SU-DHL-6 (cell line): Measurements from ENCODE around the gene SUGCT.

ENCODE experiments used
- H2AFZ ChIP-seq: fragments of 200-600 bp; sonication (generic); 2 replicates; pipeline ENCODE4 v1.6.1; 2014; ENCODE audit warnings: low read depth, mild to moderate bottlenecking, moderate library complexity, mixed read lengths, antibody characterized with exemption, low read length; ENCODE audit not compliant: severe bottlenecking
- H3F3A ChIP-seq: fragments of 200-600 bp; shearing (Covaris generic); 2 replicates; pipeline ENCODE4 v1.6.0; 2016; ENCODE audit warnings: antibody characterized with exemption, mild to moderate bottlenecking; ENCODE audit not compliant: insufficient read depth
- H3K27ac ChIP-seq: fragments of 200-600 bp; sonication (generic); 2 replicates; pipeline ENCODE4 v1.5.1; 2016; ENCODE audit warnings: low read depth, mild to moderate bottlenecking, low read length, moderate library complexity, mixed read lengths
- H3K27me3 ChIP-seq: fragments of 200-600 bp; sonication (generic), shearing (Covaris generic); 2 replicates; pipeline ENCODE4 v1.6.0; 2014; ENCODE audit warnings: mild to moderate bottlenecking, low read length
- H3K36me3 ChIP-seq: fragments of 200-600 bp; sonication (generic); 2 replicates; pipeline ENCODE4 v1.6.1; 2014; ENCODE audit warnings: mild to moderate bottlenecking, low read length, mixed read lengths
- H3K4me2 ChIP-seq: fragments of 300-600, 200-600 bp; shearing (Covaris generic), sonication (generic); 2 replicates; pipeline ENCODE4 v1.6.0; 2014; ENCODE audit warnings: low read length, low read depth, mild to moderate bottlenecking; ENCODE audit not compliant: poor library complexity, severe bottlenecking
- H3K4me3 ChIP-seq: fragments of 200-600 bp; sonication (generic); 2 replicates; pipeline ENCODE4 v1.5.1; 2014; ENCODE audit warnings: antibody characterized with exemption, low read length, mild to moderate bottlenecking, mixed read lengths; ENCODE audit not compliant: insufficient read depth, poor library complexity, severe bottlenecking
- H3K79me2 ChIP-seq: fragments of 200-600 bp; sonication (generic); 2 replicates; pipeline ENCODE4 v1.6.1; 2014; ENCODE audit warnings: mild to moderate bottlenecking, low read length, moderate library complexity; ENCODE audit not compliant: insufficient read depth
- H3K9ac ChIP-seq: fragments of 200-600 bp; sonication (generic); 2 replicates; pipeline ENCODE4 v1.7.0; 2014; ENCODE audit warnings: mild to moderate bottlenecking, low read length
- H3K9me2 ChIP-seq: fragments of 200-600 bp; sonication (generic); replicated peaks from 2 replicates; pipeline ENCODE4 v1.6.1; 2014; ENCODE audit warnings: low read length; ENCODE audit not compliant: insufficient read depth
- H3K9me3 ChIP-seq: fragments of 200-600 bp; sonication (generic); 2 replicates; pipeline ENCODE4 v1.6.1; 2014; ENCODE audit warnings: low read length, mixed read lengths; ENCODE audit not compliant: insufficient read depth
- H4K20me1 ChIP-seq: fragments of 200-600 bp; sonication (generic); 2 replicates; pipeline ENCODE4 v1.6.1; 2014; ENCODE audit warnings: low read depth, mild to moderate bottlenecking, antibody characterized with exemption, low read length, moderate library complexity, mixed read lengths
- EZH2phosphoT487 ChIP-seq: fragments of 200-600 bp; sonication (generic), shearing (Covaris generic); conservative IDR thresholded peaks from 2 replicates; pipeline ENCODE4 v1.6.1; 2018; ENCODE audit warnings: mild to moderate bottlenecking, antibody characterized with exemption, low read length, moderate library complexity, mixed read lengths
- TF ChIP-seq, protein P1 (sequence below): fragments of 200-600 bp; sonication (generic); IDR thresholded peaks from one replicate; pipeline ENCODE4 v1.5.1; 2017; ENCODE audit warnings: antibody characterized with exemption, mild to moderate bottlenecking, low read length, moderate library complexity; ENCODE audit not compliant: insufficient read depth, poor library complexity, severe bottlenecking

SUGCT gene

DNA sequence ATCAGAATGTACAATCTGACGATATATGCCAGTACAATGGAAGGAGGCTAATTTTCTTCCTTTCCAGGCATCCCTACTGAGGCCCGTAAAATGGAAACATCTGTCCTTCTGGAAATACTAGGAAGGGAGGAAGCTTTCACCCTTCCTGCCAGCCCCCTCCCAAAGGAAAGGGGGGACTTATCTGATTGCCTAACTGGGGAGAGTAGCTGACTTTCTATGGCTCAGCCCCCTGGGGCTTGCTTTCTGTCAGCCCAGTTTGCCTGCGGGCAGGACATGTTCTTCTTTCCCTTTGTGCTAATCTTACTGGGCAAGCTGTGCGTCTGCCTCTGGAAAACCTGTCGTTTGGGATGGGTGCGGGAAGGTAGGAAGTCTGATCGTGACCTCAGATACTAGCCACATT is 508.9 kb downstream of the SUGCT start:
- no peak overlapping the region for H3K9ac ChIP-seq
- H3K27me3 ChIP-seq, result no peaks in the 10 kb centered on the region
- H3K9me3 ChIP-seq, result no peaks in the 10 kb centered on the region
- no peak overlapping the region for H3K4me2 ChIP-seq
- no peaks in the 10 kb centered on the region for H3F3A ChIP-seq
- TF ChIP-seq, protein P1, sequence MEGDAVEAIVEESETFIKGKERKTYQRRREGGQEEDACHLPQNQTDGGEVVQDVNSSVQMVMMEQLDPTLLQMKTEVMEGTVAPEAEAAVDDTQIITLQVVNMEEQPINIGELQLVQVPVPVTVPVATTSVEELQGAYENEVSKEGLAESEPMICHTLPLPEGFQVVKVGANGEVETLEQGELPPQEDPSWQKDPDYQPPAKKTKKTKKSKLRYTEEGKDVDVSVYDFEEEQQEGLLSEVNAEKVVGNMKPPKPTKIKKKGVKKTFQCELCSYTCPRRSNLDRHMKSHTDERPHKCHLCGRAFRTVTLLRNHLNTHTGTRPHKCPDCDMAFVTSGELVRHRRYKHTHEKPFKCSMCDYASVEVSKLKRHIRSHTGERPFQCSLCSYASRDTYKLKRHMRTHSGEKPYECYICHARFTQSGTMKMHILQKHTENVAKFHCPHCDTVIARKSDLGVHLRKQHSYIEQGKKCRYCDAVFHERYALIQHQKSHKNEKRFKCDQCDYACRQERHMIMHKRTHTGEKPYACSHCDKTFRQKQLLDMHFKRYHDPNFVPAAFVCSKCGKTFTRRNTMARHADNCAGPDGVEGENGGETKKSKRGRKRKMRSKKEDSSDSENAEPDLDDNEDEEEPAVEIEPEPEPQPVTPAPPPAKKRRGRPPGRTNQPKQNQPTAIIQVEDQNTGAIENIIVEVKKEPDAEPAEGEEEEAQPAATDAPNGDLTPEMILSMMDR, result no peak
- no peak for TF ChIP-seq EZH2phosphoT487
- H2AFZ ChIP-seq, result no peak overlapping the region
- H3K36me3 ChIP-seq, result no peaks in the 10 kb centered on the region
- no peaks in the 10 kb centered on the region for H4K20me1 ChIP-seq
- no peaks in the 10 kb centered on the region for H3K79me2 ChIP-seq
- no peak overlapping the region for H3K27ac ChIP-seq
- H3K9me2 ChIP-seq, result no peaks in the 10 kb centered on the region
- H3K4me3 ChIP-seq, result no peak overlapping the region

DNA sequence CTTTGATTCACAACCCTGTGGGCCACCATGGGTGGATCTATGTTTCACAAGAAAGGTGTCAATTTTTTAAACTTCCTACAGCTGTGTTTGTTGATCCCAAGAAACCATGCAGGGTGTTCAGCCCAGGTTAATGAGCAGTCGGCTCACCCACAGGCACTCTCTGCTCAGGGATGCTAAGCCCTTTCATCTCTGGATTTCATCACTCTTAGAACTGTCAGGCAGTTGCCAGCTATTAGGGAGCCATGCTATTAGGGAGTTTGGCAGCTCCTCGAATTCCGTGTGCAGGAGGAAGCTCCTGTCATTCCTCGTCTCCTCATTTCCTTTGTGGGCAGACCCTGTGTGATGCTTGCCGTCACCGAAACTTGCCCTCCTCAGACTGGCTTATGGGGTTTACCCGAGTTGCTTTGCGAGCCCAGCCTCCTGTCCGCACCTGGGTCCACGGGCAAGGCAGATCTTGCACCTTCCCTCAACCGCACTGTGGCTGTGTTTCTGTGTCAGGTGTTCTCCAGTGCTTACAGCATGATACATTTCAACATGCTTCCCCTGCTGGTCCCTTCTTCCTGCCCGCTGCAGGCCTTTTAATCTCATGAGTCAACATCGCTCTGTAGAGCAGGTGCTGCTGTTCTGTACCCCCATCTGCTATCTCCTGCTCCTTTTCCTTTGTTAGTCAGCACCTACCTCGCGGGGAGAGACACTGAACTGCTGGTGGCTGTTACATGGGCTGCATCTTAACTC is 509.8 kb downstream of the SUGCT start:
- no peak overlapping the region for H3K9ac ChIP-seq
- H3F3A ChIP-seq, result no peaks in the 10 kb centered on the region
- no peak overlapping the region for H2AFZ ChIP-seq
- H3K27ac ChIP-seq, result no peak overlapping the region
- H3K4me3 ChIP-seq, result no peak overlapping the region
- H3K79me2 ChIP-seq, result no peaks in the 10 kb centered on the region
- no peak for TF ChIP-seq EZH2phosphoT487
- TF ChIP-seq, protein P1, result no peak
- H3K36me3 ChIP-seq, result no peaks in the 10 kb centered on the region
- no peaks in the 10 kb centered on the region for H3K9me2 ChIP-seq
- no peaks in the 10 kb centered on the region for H4K20me1 ChIP-seq
- H3K9me3 ChIP-seq, result no peaks in the 10 kb centered on the region
- H3K27me3 ChIP-seq, result no peaks in the 10 kb centered on the region
- H3K4me2 ChIP-seq, result no peak overlapping the region

DNA sequence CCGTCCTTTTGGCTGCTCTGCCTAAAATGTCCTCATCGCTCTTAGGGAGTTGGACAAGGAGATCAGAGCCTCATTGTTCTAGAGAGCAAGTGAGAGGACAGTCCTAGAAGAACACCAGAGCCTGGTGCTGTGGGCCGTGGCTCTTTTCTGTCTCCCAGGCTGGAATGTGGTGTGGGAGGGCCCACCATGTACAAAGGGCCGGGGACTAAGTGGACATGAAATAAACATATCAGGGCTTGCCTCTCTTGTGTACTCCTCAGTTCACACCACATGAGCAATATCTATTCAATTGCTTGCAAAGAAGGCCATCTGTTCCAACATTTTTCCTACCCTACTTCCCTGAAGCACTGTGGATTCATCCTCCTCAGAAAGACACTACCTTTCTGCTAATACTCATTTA is 510.4 kb downstream of the SUGCT start:
- TF ChIP-seq EZH2phosphoT487, result no peak
- TF ChIP-seq, protein P1, result no peak
- no peaks in the 10 kb centered on the region for H3K9me3 ChIP-seq
- no peaks in the 10 kb centered on the region for H3K79me2 ChIP-seq
- H4K20me1 ChIP-seq, result no peaks in the 10 kb centered on the region
- H3K9me2 ChIP-seq, result no peaks in the 10 kb centered on the region
- H3K4me2 ChIP-seq, result no peak overlapping the region
- H3K9ac ChIP-seq, result no peak overlapping the region
- no peaks in the 10 kb centered on the region for H3K27me3 ChIP-seq
- no peaks in the 10 kb centered on the region for H3F3A ChIP-seq
- no peaks in the 10 kb centered on the region for H3K36me3 ChIP-seq
- H2AFZ ChIP-seq, result no peak overlapping the region
- no peak overlapping the region for H3K27ac ChIP-seq
- no peak overlapping the region for H3K4me3 ChIP-seq

DNA sequence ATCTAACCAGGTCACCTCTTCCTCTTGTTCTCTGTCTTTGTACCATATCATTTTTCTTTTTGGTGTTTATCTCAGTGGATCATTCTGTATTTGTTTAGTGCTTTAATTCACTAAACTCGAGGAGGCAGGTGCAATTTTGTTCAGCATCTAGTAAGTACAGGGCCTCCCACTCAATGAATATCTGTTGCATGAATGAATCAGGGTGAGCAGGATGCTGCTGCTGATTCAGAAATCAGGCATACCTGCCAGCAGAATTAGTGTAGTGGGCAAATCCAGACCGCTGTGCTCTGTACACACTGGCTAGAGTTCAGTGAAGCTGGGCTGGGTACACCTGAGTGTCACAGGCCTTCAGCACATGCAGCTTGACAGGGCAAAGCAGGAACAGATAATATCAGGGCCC is 511.9 kb downstream of the SUGCT start:
- Histone ChIP-seq H3K4me3 (no peak overlapping the region), H3K4me2 (no peak overlapping the region), H3K27ac (no peak overlapping the region), H4K20me1 (no peaks in the 10 kb centered on the region), H2AFZ (no peak overlapping the region), H3F3A (no peaks in the 10 kb centered on the region), H3K27me3 (no peaks in the 10 kb centered on the region), H3K9me3 (no peaks in the 10 kb centered on the region), H3K9ac (no peak overlapping the region), H3K36me3 (no peaks in the 10 kb centered on the region), H3K79me2 (no peaks in the 10 kb centered on the region), H3K9me2 (no peaks in the 10 kb centered on the region)
- TF ChIP-seq, protein P1, result no peak
- TF ChIP-seq EZH2phosphoT487, result no peak
